Keratinocyte (primary cell): Measurements from ENCODE around the gene NT5DC4. TPM values are rescaled to one million over a fixed set of nuclear protein-coding genes. Genes with fewer than 3 reads are reported as not detected.

Experiments
- DNase-seq: peaks from one replicate; pipeline ENCODE4 v3.0.0-alpha.2; 2011; ENCODE audit warnings: low read depth, missing footprints, low spot score
- FAIRE-seq: peaks from 2 replicates; lab custom pipeline; 2011; peaks lifted over from hg19 to GRCh38; lab: Jason Lieb, UNC
- H2AFZ ChIP-seq: 2 replicates; pipeline ENCODE4 v1.6.0; 2012; ENCODE audit warnings: low read length, control low read depth, inconsistent platforms; ENCODE audit not compliant: control insufficient read depth
- H3K27ac ChIP-seq: 2 replicates; pipeline ENCODE4 v1.5.1; 2011; ENCODE audit warnings: low read length; ENCODE audit not compliant: control insufficient read depth, insufficient read depth
- H3K27me3 ChIP-seq: 3 replicates; pipeline ENCODE4 v1.6.0; 2011; ENCODE audit warnings: low read length; ENCODE audit not compliant: control insufficient read depth, insufficient read depth; ENCODE audit errors: extremely low read depth
- H3K36me3 ChIP-seq, 2 experiments: 2 replicates in 1 of 2; 3 replicates in 1 of 2; pipeline ENCODE4 v1.5.1; 2011; ENCODE audit warnings: low read length in 2 of 2, mild to moderate bottlenecking in 1 of 2; ENCODE audit not compliant: control insufficient read depth in 2 of 2, insufficient read depth in 2 of 2; ENCODE audit errors: extremely low read depth in 1 of 2
- H3K4me1 ChIP-seq: 3 replicates; pipeline ENCODE4 v1.5.1; 2011; ENCODE audit warnings: low read length; ENCODE audit not compliant: control insufficient read depth, insufficient read depth; ENCODE audit errors: extremely low read depth
- H3K4me2 ChIP-seq: 3 replicates; pipeline ENCODE4 v1.6.0; 2011; ENCODE audit warnings: low read depth, low read length; ENCODE audit not compliant: control insufficient read depth, insufficient read depth; ENCODE audit errors: extremely low read depth
- H3K4me3 ChIP-seq, 3 experiments: fragments of 200-600 bp in 1 of 3; sonication (generic) in 1 of 3; 2 replicates in 2 of 3; 3 replicates in 1 of 3; pipeline ENCODE4 v1.5.1; 2011 to 2016; ENCODE audit warnings: low read length in 3 of 3, mild to moderate bottlenecking in 3 of 3, control low read depth in 2 of 3, inconsistent platforms in 1 of 3, low read depth in 1 of 3, mixed read lengths in 1 of 3, mixed run types in 1 of 3, moderate library complexity in 1 of 3; ENCODE audit not compliant: control insufficient read depth in 2 of 3, insufficient read depth in 2 of 3; ENCODE audit errors: extremely low read depth in 1 of 3
- H3K79me2 ChIP-seq: 2 replicates; pipeline ENCODE4 v1.6.0; 2012; ENCODE audit warnings: low read length; ENCODE audit not compliant: control insufficient read depth, insufficient read depth
- H3K9ac ChIP-seq: 3 replicates; pipeline ENCODE4 v1.6.0; 2011; ENCODE audit warnings: low read length; ENCODE audit not compliant: control insufficient read depth, insufficient read depth; ENCODE audit errors: extremely low read depth
- H3K9me1 ChIP-seq: 3 replicates; pipeline ENCODE4 v1.6.0; 2011; ENCODE audit warnings: low read length; ENCODE audit not compliant: control insufficient read depth, insufficient read depth; ENCODE audit errors: extremely low read depth
- H3K9me3 ChIP-seq: 2 replicates; pipeline ENCODE4 v1.5.1; 2012; ENCODE audit warnings: low read depth, low read length; ENCODE audit not compliant: control insufficient read depth
- H4K20me1 ChIP-seq: 3 replicates; pipeline ENCODE4 v1.6.0; 2011; ENCODE audit warnings: low read length; ENCODE audit not compliant: control insufficient read depth, insufficient read depth; ENCODE audit errors: extremely low read depth
- CTCF ChIP-seq, 3 experiments: IDR thresholded peaks in 1 of 3; conservative IDR thresholded peaks in 1 of 3; optimal IDR thresholded peaks in 1 of 3; 2 replicates in 2 of 3; 3 replicates in 1 of 3; pipeline versions ENCODE3 to v1.5.1; 2011; ENCODE audit warnings: low read length in 3 of 3, mild to moderate bottlenecking in 3 of 3, moderate library complexity in 2 of 3, control low read depth in 1 of 3, inconsistent platforms in 1 of 3; ENCODE audit not compliant: insufficient read depth in 2 of 3; ENCODE audit errors: extremely low read depth in 1 of 3
- EZH2 ChIP-seq: IDR thresholded peaks from one replicate; pipeline ENCODE4 v1.6.1; 2012; ENCODE audit warnings: inconsistent platforms, mild to moderate bottlenecking, low read length, moderate library complexity
- dilution Hi-C: fragments of 300-500 bp; cut with MboI; formaldehyde crosslinking; loops from one replicate; pipeline ENCODE4 v1.7.0; 2020; ENCODE audit warnings: low sequenced_read_pairs; ENCODE audit not compliant: extremely low pct_ligation_motif_present
- polyA plus RNA-seq, 5 experiments: library from polyadenylated mRNA; depleted of rRNA in 3 of 5; stranded (reverse) in 3 of 5; stranded (forward) in 1 of 5; unstranded in 1 of 5; fragments of >200 nt; gene quantifications; 1 replicate in 1 of 5; 2 replicates in 3 of 5; 3 replicates in 1 of 5; pipeline versions ENCODE4 v1.2.1 to v1.2.3, GENCODE V29; 2011 to 2012; ENCODE audit warnings: missing spikeins in 2 of 5, low read depth in 1 of 5, low replicate concordance in 1 of 5

NT5DC4 gene
- polyA plus RNA-seq, 1 donor (not counting 4 experiments of a cell fraction or from before 2014, with no cell fraction given) = 1.00 TPM

GRCh38 chr2:112709703-112710102, 11.1 kb upstream of the NT5DC4 start:
- Histone ChIP-seq H3K27me3 (no peaks in the 10 kb centered on the region), H3K9ac (no peak overlapping the region), H3K9me1 (no peaks in the 10 kb centered on the region), H3K4me1 (peaks cover 28% of the 10 kb centered on the region), H3K4me3 (no peak overlapping the region), H3K27ac (no peak overlapping the region), H2AFZ (no peak overlapping the region), H3K36me3 (no peaks in the 10 kb centered on the region), H3K9me3 (no peaks in the 10 kb centered on the region), H3K4me2 (no peak overlapping the region), H3K79me2 (no peaks in the 10 kb centered on the region), H4K20me1 (no peaks in the 10 kb centered on the region)
- TF ChIP-seq EZH2 (no peak), CTCF (optimal IDR thresholded peaks at IDR 0.05 in 1 of 3, IDR thresholded peaks at IDR 0.05 in 1 of 3, conservative IDR thresholded peaks at IDR 0.05 in 1 of 3; ENCODE audit: extremely low read depth in 1 of 3, insufficient read depth in 2 of 3, low read length in 3 of 3) (no peak)
- no peak for DNase-seq
- no peak for FAIRE-seq
- dilution Hi-C loops = no loop called here

GRCh38 chr2:112710956-112711750, 9.7 kb upstream of the NT5DC4 start:
- H2AFZ ChIP-seq = no peak overlapping the region
- dilution Hi-C loops = no loop called here
- H3K36me3 ChIP-seq = no peaks in the 10 kb centered on the region
- FAIRE-seq (no peak), DNase-seq (no peak)
- H3K4me3 ChIP-seq = no peak overlapping the region
- no peaks in the 10 kb centered on the region for H3K27me3 ChIP-seq
- no peaks in the 10 kb centered on the region for H3K9me3 ChIP-seq
- no peaks in the 10 kb centered on the region for H3K9me1 ChIP-seq
- H3K27ac ChIP-seq = no peak overlapping the region
- TF ChIP-seq CTCF (optimal IDR thresholded peaks at IDR 0.05 in 1 of 3, IDR thresholded peaks at IDR 0.05 in 1 of 3, conservative IDR thresholded peaks at IDR 0.05 in 1 of 3; ENCODE audit: extremely low read depth in 1 of 3, insufficient read depth in 2 of 3, low read length in 3 of 3) (no peak), EZH2 (no peak)
- no peaks in the 10 kb centered on the region for H4K20me1 ChIP-seq
- peaks cover 28% of the 10 kb centered on the region for H3K4me1 ChIP-seq
- H3K79me2 ChIP-seq = no peaks in the 10 kb centered on the region
- no peak overlapping the region for H3K9ac ChIP-seq
- H3K4me2 ChIP-seq = no peak overlapping the region
